Gastrocnemius medialis (tissue), 4 donors: ENCODE results near the gene GAS7.

Source experiments
- POLR2A ChIP-seq, 2 donors: fragments of 450-650 bp; IDR thresholded peaks; one replicate each; pipeline ENCODE4 v1.6.1; 2017; ENCODE audit warnings: antibody characterized with exemption in 2 of 2, mild to moderate bottlenecking in 2 of 2, moderate library complexity in 2 of 2
- TF ChIP-seq, protein P1 (sequence below), 5 experiments: fragments of 450-650 bp in 3 of 5; fragments of 200-600 bp in 2 of 5; sonication (generic) in 2 of 5; IDR thresholded peaks in 4 of 5; conservative IDR thresholded peaks in 1 of 5; 1 replicate in 4 of 5; 2 replicates in 1 of 5; pipeline ENCODE4 v1.5.1; 2016 to 2019; ENCODE audit warnings: antibody characterized with exemption in 5 of 5, mild to moderate bottlenecking in 3 of 5, moderate library complexity in 3 of 5

DNA sequence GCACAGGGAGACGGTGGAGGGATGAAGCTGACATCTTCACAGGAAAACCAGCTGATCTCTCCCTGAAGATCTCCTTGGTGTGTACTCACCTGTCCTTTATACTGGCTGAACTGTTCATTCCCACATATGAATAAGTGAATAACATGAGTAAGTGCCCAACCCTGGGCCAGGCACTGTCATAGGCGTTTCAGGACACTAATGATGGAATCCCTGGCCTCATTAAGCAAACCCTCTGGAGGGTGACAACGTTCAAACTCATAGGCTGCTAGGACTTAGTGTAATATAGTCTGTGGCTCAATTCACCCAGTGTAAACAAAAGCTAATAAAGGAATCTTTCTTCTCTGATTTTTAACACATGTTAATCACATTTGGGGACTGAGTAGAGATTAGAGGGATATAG lies 24.5 kb downstream of the GAS7 start:
- TF ChIP-seq, protein P1, sequence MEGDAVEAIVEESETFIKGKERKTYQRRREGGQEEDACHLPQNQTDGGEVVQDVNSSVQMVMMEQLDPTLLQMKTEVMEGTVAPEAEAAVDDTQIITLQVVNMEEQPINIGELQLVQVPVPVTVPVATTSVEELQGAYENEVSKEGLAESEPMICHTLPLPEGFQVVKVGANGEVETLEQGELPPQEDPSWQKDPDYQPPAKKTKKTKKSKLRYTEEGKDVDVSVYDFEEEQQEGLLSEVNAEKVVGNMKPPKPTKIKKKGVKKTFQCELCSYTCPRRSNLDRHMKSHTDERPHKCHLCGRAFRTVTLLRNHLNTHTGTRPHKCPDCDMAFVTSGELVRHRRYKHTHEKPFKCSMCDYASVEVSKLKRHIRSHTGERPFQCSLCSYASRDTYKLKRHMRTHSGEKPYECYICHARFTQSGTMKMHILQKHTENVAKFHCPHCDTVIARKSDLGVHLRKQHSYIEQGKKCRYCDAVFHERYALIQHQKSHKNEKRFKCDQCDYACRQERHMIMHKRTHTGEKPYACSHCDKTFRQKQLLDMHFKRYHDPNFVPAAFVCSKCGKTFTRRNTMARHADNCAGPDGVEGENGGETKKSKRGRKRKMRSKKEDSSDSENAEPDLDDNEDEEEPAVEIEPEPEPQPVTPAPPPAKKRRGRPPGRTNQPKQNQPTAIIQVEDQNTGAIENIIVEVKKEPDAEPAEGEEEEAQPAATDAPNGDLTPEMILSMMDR (IDR thresholded peaks at IDR 0.05 in 4 of 5, conservative IDR thresholded peaks at IDR 0.05 in 1 of 5) = no peak
- no peak for TF ChIP-seq POLR2A (IDR thresholded peaks at IDR 0.05)
